Midbrain (tissue), 1 donor: ENCODE results near the gene TBKBP1.
"Not testable (repeated sequence)": the region's sequence is repeated elsewhere in the genome, so short reads cannot be mapped to it uniquely, and the experiment has no call there.

Source experiments
- DNase-seq: peaks from one replicate; lab custom pipeline; 2025; lab: John Stamatoyannopoulos, UW

Gene TBKBP1

GRCh38 chr17:47733047-47733673 lies 39.2 kb downstream of the TBKBP1 start, which contains the start of gene TBX21:
Gene TBX21, plus strand, starts transcription at chr17:47733236. Its CDS starts 219 bp downstream, at chr17:47733455.
- DNase-seq = no peak

- DNase-seq = no peak
Measured at GRCh38 chr17:47733674-47734410, 39.9 kb downstream of the TBKBP1 start.

GRCh38 chr17:47735139-47735464 lies 41.1 kb downstream of the TBKBP1 start:
- no peak for DNase-seq

- no peak for DNase-seq
Measured at GRCh38 chr17:47735536-47736011, 41.6 kb downstream of the TBKBP1 start.

GRCh38 chr17:47736501-47737495 lies 42.8 kb downstream of the TBKBP1 start:
- no peak for DNase-seq

- no peak for DNase-seq
Measured at GRCh38 chr17:47738178-47738577, 44.2 kb downstream of the TBKBP1 start.

GRCh38 chr17:47739150-47739549 lies 45.2 kb downstream of the TBKBP1 start:
- no peak for DNase-seq

- not testable (repeated sequence) for DNase-seq
Measured at GRCh38 chr17:47739945-47740344, 46.0 kb downstream of the TBKBP1 start.

- no peak for DNase-seq
Measured at GRCh38 chr17:47741109-47741792, 47.3 kb downstream of the TBKBP1 start.

- DNase-seq = no peak
Measured at GRCh38 chr17:47741793-47742145, 47.8 kb downstream of the TBKBP1 start.

- DNase-seq = no peak
Measured at GRCh38 chr17:47742319-47743181, 48.6 kb downstream of the TBKBP1 start.

GRCh38 chr17:47744168-47745036 lies 50.4 kb downstream of the TBKBP1 start:
- no peak for DNase-seq

GRCh38 chr17:47745037-47745380 lies 51.0 kb downstream of the TBKBP1 start:
- no peak for DNase-seq

- no peak for DNase-seq
Measured at GRCh38 chr17:47751471-47751870, 57.5 kb downstream of the TBKBP1 start.

- DNase-seq = no peak
Measured at GRCh38 chr17:47757386-47757785, 63.4 kb downstream of the TBKBP1 start.

- no peak for DNase-seq
Measured at GRCh38 chr17:47760409-47761140, 66.6 kb downstream of the TBKBP1 start.
